Kasumi-1 (cell line): ENCODE data around the gene EPB41L2.
A peak's percentile ranks its signal among the peaks of the same experiment; 100 is the strongest.
"Not testable (repeated sequence)": the region's sequence is repeated elsewhere in the genome, so short reads cannot be mapped to it uniquely, and the experiment has no call there.

Experiments used
- DNase-seq, 2 experiments: peaks; one replicate each; lab custom pipeline; 2025; lab: John Stamatoyannopoulos, UW

The EPB41L2 gene

GRCh38 chr6:131003488-131004386 is 59.3 kb downstream of the EPB41L2 start:
- DNase-seq, result no peak

- DNase-seq, result no peak
These were observed 60.4 kb downstream of the EPB41L2 start for GRCh38 chr6:131002661-131002980.

GRCh38 chr6:131001945-131002660 is 60.9 kb downstream of the EPB41L2 start:
- no peak for DNase-seq

GRCh38 chr6:131001111-131001736 is 61.8 kb downstream of the EPB41L2 start:
- DNase-seq, result no peak

GRCh38 chr6:131000544-131000943 is 62.5 kb downstream of the EPB41L2 start:
- no peak for DNase-seq

- DNase-seq, result no peak
These were observed 65.8 kb downstream of the EPB41L2 start for GRCh38 chr6:130997061-130997753.

- no peak for DNase-seq
These were observed 66.4 kb downstream of the EPB41L2 start for GRCh38 chr6:130996635-130997034.

GRCh38 chr6:130995783-130996447 is 67.1 kb downstream of the EPB41L2 start:
- DNase-seq, result no peak

GRCh38 chr6:130994319-130995097 is 68.5 kb downstream of the EPB41L2 start:
- DNase-seq, result no peak

GRCh38 chr6:130993292-130993765 is 69.7 kb downstream of the EPB41L2 start:
- no peak for DNase-seq

GRCh38 chr6:130991422-130992137 is 71.5 kb downstream of the EPB41L2 start:
- DNase-seq, result no peak

- not testable (repeated sequence) for DNase-seq
These were observed 75.5 kb downstream of the EPB41L2 start for GRCh38 chr6:130987539-130987938.

- no peak for DNase-seq
These were observed 77.9 kb downstream of the EPB41L2 start for GRCh38 chr6:130985115-130985514.

GRCh38 chr6:130982941-130983456 is 80.0 kb downstream of the EPB41L2 start:
- DNase-seq, result no peak

- no peak for DNase-seq
These were observed 80.9 kb downstream of the EPB41L2 start for GRCh38 chr6:130982135-130982534.

- DNase-seq, result peak; percentile 31 to 36
These were observed 81.6 kb downstream of the EPB41L2 start for GRCh38 chr6:130981409-130981808.

- peak; percentile 41 to 46 for DNase-seq
These were observed 82.6 kb downstream of the EPB41L2 start for GRCh38 chr6:130980310-130981032.

- no peak for DNase-seq
These were observed 84.2 kb downstream of the EPB41L2 start for GRCh38 chr6:130978660-130979396.
